Heart left ventricle (tissue), 13 donors: ENCODE data around the gene OR6A2.

Experiments used
- POLR2A ChIP-seq, 2 donors: fragments of 450-650 bp; IDR thresholded peaks; one replicate each; pipeline ENCODE4 v1.6.1; 2017; ENCODE audit warnings: antibody characterized with exemption in 2 of 2, mild to moderate bottlenecking in 2 of 2, moderate library complexity in 2 of 2
- TF ChIP-seq, protein P1 (sequence below), 12 donors: fragments of 200-600 bp; sonication (generic) in 4 of 12; IDR thresholded peaks; one replicate each; pipeline versions ENCODE4 v1.5.0 to v1.8.0; 2018 to 2022; ENCODE audit warnings: antibody characterized with exemption in 12 of 12, mild to moderate bottlenecking in 5 of 12
- donor health status: ischemic (EF 13 %, LVEDD 7.1; RV severe dilation, severe dysfunction).
- donor health status: DM: no; HTN: yes; CAD: no.
- donor health status: DM: no; HTN: no; CAD: no.
- donor health status: ischemic (EF 25% LVEDD 6.9; RV normal size, moderate dysfunction).
- donor health status: ischemic (EF 25% LVEDD 5.7; RV mildly dilated, moderate dysfunction).
- donor health status: ischemic (EF 35%, LVEDD 5.7; RV mildly dilated, moderate dysfunction).
- donor health status: nonischemic (EF 11% LVEDD 7.7; RV severe dilation, severe dysfunction).
- donor health status: DM: yes; HTN: yes; CAD: no.
- donor health status: PGD.
- donor health status: ischemic (EF 29% LVEDD 5.4; RV normal size, mild dysfunction).
- donor health status: nonischemic (EF 23%, LVEDD 6.1; RV moderate dilation, normal function).

DNA sequence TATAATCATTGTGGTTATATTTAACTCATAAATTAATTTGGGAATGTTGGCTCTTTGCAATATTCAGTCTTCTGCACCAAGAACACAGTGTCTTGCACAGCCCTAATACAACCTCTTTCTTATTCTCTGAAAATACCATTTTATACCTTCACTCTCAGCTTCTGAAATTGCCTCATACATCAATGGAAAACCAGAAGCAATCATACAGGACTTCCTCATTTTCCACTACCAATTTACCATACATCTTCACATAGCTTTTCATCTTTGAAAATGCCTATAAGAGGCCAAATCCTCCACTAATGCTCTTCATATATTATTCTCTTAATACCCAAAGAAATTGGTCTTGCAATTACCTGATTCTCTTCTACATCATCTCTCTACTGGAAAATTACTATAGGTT lies 21.0 kb downstream of the OR6A2 start:
- no peak for TF ChIP-seq POLR2A (IDR thresholded peaks at IDR 0.05)
- TF ChIP-seq, protein P1, sequence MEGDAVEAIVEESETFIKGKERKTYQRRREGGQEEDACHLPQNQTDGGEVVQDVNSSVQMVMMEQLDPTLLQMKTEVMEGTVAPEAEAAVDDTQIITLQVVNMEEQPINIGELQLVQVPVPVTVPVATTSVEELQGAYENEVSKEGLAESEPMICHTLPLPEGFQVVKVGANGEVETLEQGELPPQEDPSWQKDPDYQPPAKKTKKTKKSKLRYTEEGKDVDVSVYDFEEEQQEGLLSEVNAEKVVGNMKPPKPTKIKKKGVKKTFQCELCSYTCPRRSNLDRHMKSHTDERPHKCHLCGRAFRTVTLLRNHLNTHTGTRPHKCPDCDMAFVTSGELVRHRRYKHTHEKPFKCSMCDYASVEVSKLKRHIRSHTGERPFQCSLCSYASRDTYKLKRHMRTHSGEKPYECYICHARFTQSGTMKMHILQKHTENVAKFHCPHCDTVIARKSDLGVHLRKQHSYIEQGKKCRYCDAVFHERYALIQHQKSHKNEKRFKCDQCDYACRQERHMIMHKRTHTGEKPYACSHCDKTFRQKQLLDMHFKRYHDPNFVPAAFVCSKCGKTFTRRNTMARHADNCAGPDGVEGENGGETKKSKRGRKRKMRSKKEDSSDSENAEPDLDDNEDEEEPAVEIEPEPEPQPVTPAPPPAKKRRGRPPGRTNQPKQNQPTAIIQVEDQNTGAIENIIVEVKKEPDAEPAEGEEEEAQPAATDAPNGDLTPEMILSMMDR (IDR thresholded peaks at IDR 0.05) = no peak
